COLO829 (cell line): Measurements from ENCODE around the gene TAF4.
"Not testable (repeated sequence)": the region's sequence is repeated elsewhere in the genome, so short reads cannot be mapped to it uniquely, and the experiment has no call there.

Source experiments
- DNase-seq: peaks from one replicate; pipeline ENCODE4 v3.0.0; 2012; ENCODE audit warnings: low spot score

The TAF4 gene

GRCh38 chr20:62055862-62056115 is 9.9 kb downstream of the TAF4 start:
- not testable (repeated sequence) for DNase-seq

GRCh38 chr20:62055106-62055861 is 10.4 kb downstream of the TAF4 start:
- no peak for DNase-seq

DNA sequence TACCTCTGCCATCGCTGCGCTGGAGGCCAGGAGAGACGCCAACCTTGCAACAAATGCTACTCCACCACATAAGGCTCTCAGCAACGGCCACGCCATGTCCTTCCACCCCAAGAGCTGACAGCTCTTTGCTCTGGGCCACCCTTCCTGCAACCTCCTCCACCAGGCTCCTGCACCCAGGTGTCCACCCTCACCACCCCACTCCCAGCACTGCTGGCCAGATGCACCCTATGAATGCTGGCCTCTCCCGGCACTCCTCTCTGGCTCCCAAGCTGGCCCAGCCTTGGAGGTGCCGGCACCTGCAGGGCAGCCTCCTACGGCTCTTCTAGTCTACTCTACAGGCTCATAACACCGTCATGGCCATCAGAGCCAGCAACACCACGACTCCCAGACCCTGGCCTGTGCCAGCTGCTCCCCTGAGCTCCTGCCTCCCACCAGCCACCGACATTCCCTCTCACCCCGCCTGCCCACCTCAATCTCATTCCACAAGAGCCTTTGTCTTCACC is 11.2 kb downstream of the TAF4 start:
- DNase-seq: no peak

DNA sequence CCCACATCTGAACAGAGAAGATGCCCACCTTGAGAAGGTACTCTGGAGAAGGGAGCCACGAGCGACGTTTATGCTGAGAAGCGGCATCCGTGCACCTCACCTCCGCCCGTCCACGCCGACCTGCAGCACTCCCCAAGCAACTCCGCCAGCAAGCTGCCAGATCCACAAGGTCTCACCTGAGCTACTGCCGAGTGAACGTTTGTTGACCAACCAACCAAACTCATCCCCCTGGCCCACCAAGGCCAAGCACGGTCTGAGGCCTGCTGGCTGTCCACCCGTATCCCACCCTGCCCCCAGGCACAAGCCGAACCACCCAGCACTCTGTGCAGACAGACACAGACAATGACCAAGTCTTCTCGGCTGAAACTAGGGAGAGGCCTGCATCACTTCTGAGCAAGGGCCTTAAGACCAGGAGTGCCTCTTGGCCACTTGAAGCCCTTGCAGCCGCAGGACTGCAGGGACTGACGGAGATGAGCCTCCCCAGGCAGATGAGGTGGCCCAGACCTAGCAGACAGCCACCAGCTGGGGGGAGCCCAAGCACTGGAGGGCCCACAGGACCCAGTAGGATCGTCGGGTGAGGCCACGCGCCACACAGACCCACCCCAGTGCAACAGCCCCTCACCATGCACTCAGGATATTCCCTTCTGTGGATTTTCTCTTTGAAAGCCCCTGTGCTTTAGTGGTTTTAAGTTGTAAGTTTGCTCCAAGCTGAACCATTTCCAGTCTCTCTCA is 12.1 kb downstream of the TAF4 start:
- no peak for DNase-seq

DNA sequence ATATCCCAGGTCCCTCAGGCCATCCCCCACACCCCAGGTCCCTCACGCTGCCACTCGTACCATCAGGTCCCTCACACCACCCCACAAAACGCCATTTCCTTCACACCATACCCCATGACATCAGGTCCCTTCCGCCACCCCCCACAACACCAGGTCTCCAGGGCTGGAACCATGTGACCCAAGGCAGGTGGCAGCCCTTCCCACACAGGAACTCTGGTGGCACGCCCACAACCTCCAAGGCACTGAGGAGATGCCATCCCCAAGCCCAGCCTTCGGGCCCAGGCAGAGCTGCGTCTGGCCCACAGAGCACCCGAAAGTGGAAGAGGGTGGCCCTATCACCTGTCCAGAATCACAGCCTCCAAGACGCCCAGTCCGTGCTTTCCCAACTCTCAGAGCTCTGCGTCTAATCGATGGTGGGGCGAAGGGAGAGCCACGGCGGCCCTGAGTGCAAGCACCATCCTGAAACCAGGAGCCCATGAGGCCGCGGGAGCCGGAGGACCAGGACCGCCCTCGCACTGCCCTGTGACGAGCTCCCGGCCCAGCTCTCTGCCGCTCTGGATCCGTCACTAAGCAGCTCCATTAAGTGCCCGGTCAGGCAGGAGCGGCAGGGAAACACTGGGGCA is 12.7 kb downstream of the TAF4 start:
- DNase-seq: no peak

GRCh38 chr20:62052336-62052841 is 13.3 kb downstream of the TAF4 start:
- no peak for DNase-seq

DNA sequence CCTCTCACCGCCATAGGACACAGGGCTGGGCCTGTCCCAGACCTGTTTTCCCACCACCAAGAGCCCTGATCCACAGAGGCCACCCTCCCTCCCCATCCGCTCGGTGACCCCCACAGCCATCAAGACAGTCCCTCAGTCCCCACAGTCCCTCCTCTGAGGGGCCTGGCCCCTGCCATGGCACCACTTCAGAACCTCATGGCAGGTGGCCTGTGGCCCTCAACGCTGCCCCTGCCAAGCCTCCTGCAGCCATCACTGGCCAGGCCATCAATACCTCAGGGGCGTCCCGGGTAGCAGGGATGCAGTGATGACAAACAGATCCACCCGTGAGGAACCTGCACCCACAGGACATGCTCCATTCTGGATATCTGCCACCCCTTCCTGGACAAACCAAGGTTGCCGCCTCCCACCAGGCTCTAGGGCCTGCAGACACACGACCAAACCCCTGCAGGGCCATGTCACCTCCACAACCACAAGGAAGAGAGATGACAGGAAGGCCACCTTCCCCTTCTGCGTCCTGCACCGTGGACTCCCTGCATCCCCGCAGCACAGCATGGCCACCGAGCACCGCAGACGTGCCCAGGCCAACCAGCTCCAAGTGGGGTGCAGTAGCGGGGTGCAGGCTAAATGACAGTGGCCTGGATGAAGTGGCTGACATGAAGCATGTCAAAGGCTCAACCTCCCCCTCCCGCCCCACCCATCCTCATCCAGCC is 14.0 kb downstream of the TAF4 start:
- no peak for DNase-seq

DNA sequence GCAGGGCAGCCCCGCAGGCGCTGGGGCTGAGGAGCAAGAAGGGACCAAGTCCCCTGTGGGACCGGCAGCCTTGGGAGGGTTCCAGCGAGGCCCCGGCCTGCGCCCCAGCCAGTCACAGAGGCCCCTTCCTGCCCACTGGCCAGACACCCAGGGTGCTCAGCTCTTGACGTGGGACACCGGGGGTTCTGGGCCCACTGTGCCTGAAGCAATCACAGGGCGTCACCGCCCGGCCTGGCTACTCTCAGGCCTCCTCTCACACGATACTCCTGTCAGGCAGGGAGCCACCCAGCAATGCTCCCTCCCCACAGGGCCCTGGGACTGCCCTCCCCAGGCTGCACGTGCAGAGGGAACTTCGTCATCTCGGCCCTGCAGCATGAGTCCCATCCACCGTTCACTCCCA is 14.5 kb downstream of the TAF4 start:
- no peak for DNase-seq

GRCh38 chr20:62050166-62051120 is 15.2 kb downstream of the TAF4 start:
- DNase-seq: no peak

GRCh38 chr20:62049342-62050165 is 16.1 kb downstream of the TAF4 start:
- DNase-seq: no peak

DNA sequence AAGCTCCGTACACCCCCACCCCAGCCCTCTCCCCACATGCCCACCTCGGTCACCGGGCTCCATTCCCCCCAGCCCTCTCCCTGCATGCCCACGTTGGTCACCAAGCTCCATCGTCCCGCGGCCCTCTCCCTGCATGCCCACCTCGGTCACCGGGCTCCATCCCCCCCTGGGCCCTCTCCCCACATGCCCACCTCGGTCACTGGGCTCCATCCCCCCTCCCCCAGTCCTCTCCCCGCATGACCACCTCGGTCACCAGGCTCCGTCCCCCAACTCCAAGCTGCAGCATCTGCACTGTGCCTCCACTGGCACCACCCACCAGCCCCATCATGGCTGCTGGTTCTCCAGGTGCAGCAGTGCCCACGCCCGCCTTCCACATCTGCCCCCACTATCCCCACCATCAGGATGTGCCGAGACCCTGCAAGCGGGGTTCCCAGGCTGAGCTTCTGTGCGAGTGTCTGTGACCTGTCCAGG is 16.8 kb downstream of the TAF4 start:
- no peak for DNase-seq

DNA sequence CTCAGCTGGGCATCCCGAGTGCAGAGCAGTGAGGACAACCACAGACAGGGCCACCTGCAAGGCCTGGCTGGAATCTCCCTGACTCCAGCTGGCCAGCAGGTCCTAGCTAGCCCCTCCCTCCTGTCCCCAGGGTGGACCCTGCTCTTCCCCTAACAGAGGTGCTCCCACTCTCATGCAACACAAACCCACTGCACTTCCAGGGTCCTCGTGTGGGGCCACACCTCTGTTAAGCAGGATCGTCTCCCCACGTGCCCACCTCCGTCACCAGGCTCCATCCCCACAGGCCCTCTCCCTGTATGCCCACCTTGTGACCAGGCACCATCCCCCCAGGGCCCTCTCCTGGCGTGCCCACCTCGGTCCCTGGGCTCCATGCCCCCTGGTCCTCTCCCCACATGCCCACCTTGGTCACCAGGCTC is 17.3 kb downstream of the TAF4 start:
- no peak for DNase-seq

DNA sequence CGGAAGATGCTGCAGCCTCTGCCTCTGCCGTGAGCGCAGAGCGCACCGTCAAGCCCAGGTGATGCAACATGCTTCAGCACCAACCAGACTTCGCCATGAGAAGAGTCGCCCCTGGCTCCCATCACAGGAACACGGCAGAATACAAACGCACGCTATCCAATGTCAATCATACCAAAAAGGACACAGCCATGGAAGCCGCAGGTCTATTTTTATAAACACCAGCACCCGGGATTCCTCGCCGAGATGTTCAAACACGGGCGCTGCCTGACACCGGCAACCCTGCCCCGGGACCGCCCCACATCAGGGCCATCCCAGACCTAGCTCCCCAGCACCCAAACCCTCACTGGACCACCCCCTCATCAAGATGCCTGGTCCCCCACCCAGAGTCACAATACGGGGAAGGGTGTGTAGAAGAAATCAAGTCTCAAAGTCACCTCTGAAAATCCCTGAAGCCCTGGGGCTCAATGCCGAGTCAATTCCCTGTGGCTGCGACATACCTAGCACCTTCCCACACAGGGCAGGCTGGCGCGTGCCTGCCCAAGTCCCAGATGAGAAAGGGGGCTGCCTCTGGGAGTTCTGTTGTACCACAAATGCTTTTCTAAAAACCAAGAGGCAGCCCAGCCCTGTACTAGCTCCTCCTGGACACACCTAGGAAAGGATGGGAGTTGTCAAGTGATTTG is 17.9 kb downstream of the TAF4 start:
- no peak for DNase-seq

- DNase-seq: no peak
Measured at GRCh38 chr20:62046431-62046830, 19.2 kb downstream of the TAF4 start.

GRCh38 chr20:62045529-62046285 is 20.0 kb downstream of the TAF4 start:
- no peak for DNase-seq

GRCh38 chr20:62045118-62045517 is 20.6 kb downstream of the TAF4 start:
- no peak for DNase-seq

- DNase-seq: no peak
Measured at GRCh38 chr20:62044631-62045030, 21.1 kb downstream of the TAF4 start.

GRCh38 chr20:62043131-62043914 is 22.4 kb downstream of the TAF4 start:
- no peak for DNase-seq
